Panc1 (cell line): ENCODE data around the gene BIRC6.

ENCODE experiments used
- POLR2AphosphoS5 ChIP-seq: IDR thresholded peaks from 2 replicates; pipeline ENCODE4 v1.6.1; 2012; ENCODE audit warnings: mild to moderate bottlenecking, low read depth, low read length, moderate library complexity
- TCF7L2 ChIP-seq: IDR thresholded peaks from 2 replicates; pipeline ENCODE4 v1.6.1; 2011; ENCODE audit warnings: mild to moderate bottlenecking, low read depth, low read length, inconsistent platforms
- TF ChIP-seq, protein P1 (sequence below): fragments of 450-650 bp; IDR thresholded peaks from 2 replicates; pipeline ENCODE4 v1.5.1; 2017; ENCODE audit warnings: mild to moderate bottlenecking
- TF ChIP-seq, protein P2 (sequence below), 2 experiments: IDR thresholded peaks; 2 replicates each; pipeline ENCODE4 v1.6.1; 2011 to 2012; ENCODE audit warnings: low read depth in 2 of 2, control low read depth in 1 of 2, low read length in 1 of 2, mild to moderate bottlenecking in 1 of 2, moderate library complexity in 1 of 2; ENCODE audit not compliant: insufficient read depth in 1 of 2

DNA sequence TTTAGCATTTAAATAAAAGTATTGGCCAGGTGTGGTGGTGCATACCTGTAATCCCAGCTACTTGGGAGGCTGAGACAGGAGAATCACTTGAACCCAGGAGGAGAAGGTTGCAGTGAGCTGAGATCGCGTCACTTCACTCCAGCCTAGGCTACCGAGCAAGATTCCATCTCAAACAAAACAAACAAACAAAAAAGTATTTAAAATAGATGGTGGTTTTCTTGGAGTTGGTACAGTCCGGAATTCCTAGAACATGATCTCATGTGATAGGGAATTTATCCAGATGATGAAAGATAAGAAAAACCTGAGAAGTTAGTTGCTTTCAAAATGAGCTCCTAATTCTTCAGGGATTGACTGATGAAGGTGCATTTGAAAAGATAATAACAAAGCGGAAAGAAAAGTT, 62.0 kb downstream of the BIRC6 start:
- TF ChIP-seq, protein P1, sequence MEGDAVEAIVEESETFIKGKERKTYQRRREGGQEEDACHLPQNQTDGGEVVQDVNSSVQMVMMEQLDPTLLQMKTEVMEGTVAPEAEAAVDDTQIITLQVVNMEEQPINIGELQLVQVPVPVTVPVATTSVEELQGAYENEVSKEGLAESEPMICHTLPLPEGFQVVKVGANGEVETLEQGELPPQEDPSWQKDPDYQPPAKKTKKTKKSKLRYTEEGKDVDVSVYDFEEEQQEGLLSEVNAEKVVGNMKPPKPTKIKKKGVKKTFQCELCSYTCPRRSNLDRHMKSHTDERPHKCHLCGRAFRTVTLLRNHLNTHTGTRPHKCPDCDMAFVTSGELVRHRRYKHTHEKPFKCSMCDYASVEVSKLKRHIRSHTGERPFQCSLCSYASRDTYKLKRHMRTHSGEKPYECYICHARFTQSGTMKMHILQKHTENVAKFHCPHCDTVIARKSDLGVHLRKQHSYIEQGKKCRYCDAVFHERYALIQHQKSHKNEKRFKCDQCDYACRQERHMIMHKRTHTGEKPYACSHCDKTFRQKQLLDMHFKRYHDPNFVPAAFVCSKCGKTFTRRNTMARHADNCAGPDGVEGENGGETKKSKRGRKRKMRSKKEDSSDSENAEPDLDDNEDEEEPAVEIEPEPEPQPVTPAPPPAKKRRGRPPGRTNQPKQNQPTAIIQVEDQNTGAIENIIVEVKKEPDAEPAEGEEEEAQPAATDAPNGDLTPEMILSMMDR = no peak
- TF ChIP-seq TCF7L2 (no peak), POLR2AphosphoS5 (no peak)
- TF ChIP-seq, protein P2, sequence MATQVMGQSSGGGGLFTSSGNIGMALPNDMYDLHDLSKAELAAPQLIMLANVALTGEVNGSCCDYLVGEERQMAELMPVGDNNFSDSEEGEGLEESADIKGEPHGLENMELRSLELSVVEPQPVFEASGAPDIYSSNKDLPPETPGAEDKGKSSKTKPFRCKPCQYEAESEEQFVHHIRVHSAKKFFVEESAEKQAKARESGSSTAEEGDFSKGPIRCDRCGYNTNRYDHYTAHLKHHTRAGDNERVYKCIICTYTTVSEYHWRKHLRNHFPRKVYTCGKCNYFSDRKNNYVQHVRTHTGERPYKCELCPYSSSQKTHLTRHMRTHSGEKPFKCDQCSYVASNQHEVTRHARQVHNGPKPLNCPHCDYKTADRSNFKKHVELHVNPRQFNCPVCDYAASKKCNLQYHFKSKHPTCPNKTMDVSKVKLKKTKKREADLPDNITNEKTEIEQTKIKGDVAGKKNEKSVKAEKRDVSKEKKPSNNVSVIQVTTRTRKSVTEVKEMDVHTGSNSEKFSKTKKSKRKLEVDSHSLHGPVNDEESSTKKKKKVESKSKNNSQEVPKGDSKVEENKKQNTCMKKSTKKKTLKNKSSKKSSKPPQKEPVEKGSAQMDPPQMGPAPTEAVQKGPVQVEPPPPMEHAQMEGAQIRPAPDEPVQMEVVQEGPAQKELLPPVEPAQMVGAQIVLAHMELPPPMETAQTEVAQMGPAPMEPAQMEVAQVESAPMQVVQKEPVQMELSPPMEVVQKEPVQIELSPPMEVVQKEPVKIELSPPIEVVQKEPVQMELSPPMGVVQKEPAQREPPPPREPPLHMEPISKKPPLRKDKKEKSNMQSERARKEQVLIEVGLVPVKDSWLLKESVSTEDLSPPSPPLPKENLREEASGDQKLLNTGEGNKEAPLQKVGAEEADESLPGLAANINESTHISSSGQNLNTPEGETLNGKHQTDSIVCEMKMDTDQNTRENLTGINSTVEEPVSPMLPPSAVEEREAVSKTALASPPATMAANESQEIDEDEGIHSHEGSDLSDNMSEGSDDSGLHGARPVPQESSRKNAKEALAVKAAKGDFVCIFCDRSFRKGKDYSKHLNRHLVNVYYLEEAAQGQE (IDR thresholded peaks at IDR 0.05; ENCODE audit: insufficient read depth in 1 of 2, low read depth in 2 of 2, low read length in 1 of 2) = no peak
